ENCODE data around the gene RUBCNL. TPM values are rescaled to one million over a fixed set of nuclear protein-coding genes. Genes with fewer than 3 reads are reported as not detected.
"Not testable (repeated sequence)": the region's sequence is repeated elsewhere in the genome, so short reads cannot be mapped to it uniquely, and the experiment has no call there.

RUBCNL gene
- polyA plus RNA-seq, 4 donors, result 1.6 to 2.4 (median 2.1) TPM

- no peak for DNase-seq (ENCODE audit: low read depth in 4 of 4, low spot score in 3 of 4)
Measured at GRCh38 chr13:46377554-46377953, 9.5 kb downstream of the RUBCNL start.

GRCh38 chr13:46374710-46375109, 12.3 kb downstream of the RUBCNL start:
- no peak for DNase-seq (ENCODE audit: low read depth in 4 of 4, low spot score in 3 of 4)

GRCh38 chr13:46373623-46374022, 13.4 kb downstream of the RUBCNL start:
- DNase-seq (ENCODE audit: low read depth in 4 of 4, low spot score in 3 of 4), result no peak

- DNase-seq (ENCODE audit: low read depth in 4 of 4, low spot score in 3 of 4), result not testable (repeated sequence)
Measured at GRCh38 chr13:46372938-46373337, 14.1 kb downstream of the RUBCNL start.

- DNase-seq (ENCODE audit: low read depth in 4 of 4, low spot score in 3 of 4), result no peak
Measured at GRCh38 chr13:46372071-46372470, 15.0 kb downstream of the RUBCNL start.

GRCh38 chr13:46369506-46370277, 17.4 kb downstream of the RUBCNL start:
- DNase-seq (ENCODE audit: low read depth in 4 of 4, low spot score in 3 of 4), result no peak

GRCh38 chr13:46367617-46368327, 19.3 kb downstream of the RUBCNL start:
- no peak for DNase-seq (ENCODE audit: low read depth in 4 of 4, low spot score in 3 of 4)

- DNase-seq (ENCODE audit: low read depth in 4 of 4, low spot score in 3 of 4), result no peak
Measured at GRCh38 chr13:46361276-46361934, 25.6 kb downstream of the RUBCNL start.

GRCh38 chr13:46360604-46361003, 26.4 kb downstream of the RUBCNL start:
- DNase-seq (ENCODE audit: low read depth in 4 of 4, low spot score in 3 of 4), result no peak

- DNase-seq (ENCODE audit: low read depth in 4 of 4, low spot score in 3 of 4), result no peak
Measured at GRCh38 chr13:46359714-46360113, 27.3 kb downstream of the RUBCNL start.

- DNase-seq (ENCODE audit: low read depth in 4 of 4, low spot score in 3 of 4), result no peak
Measured at GRCh38 chr13:46355901-46356590, 31.0 kb downstream of the RUBCNL start.

GRCh38 chr13:46355088-46355468, 32.0 kb downstream of the RUBCNL start:
- no peak for DNase-seq (ENCODE audit: low read depth in 4 of 4, low spot score in 3 of 4)

GRCh38 chr13:46354156-46355087, 32.6 kb downstream of the RUBCNL start:
- no peak for DNase-seq (ENCODE audit: low read depth in 4 of 4, low spot score in 3 of 4)

- DNase-seq (ENCODE audit: low read depth in 4 of 4, low spot score in 3 of 4), result no peak
Measured at GRCh38 chr13:46352805-46353204, 34.2 kb downstream of the RUBCNL start.

- no peak for DNase-seq (ENCODE audit: low read depth in 4 of 4, low spot score in 3 of 4)
Measured at GRCh38 chr13:46350003-46350402, 37.0 kb downstream of the RUBCNL start.

GRCh38 chr13:46348961-46349360, 38.1 kb downstream of the RUBCNL start:
- DNase-seq (ENCODE audit: low read depth in 4 of 4, low spot score in 3 of 4), result no peak

- DNase-seq (ENCODE audit: low read depth in 4 of 4, low spot score in 3 of 4), result no peak
Measured at GRCh38 chr13:46347277-46347676, 39.8 kb downstream of the RUBCNL start.

- no peak for DNase-seq (ENCODE audit: low read depth in 4 of 4, low spot score in 3 of 4)
Measured at GRCh38 chr13:46345866-46346265, 41.2 kb downstream of the RUBCNL start.

- DNase-seq (ENCODE audit: low read depth in 4 of 4, low spot score in 3 of 4), result no peak
Measured at GRCh38 chr13:46345398-46345797, 41.7 kb downstream of the RUBCNL start.
